Suprapubic skin (tissue), 4 donors: ENCODE data around the gene BTBD2.

Source experiments
- CTCF ChIP-seq, 2 donors: fragments of 200-600 bp in 1 of 2; fragments of 450-650 bp in 1 of 2; sonication (generic) in 1 of 2; IDR thresholded peaks; one replicate each; pipeline ENCODE4 v1.5.1; 2016 to 2019; ENCODE audit warnings: antibody characterized with exemption in 2 of 2, mild to moderate bottlenecking in 1 of 2, moderate library complexity in 1 of 2
- POLR2A ChIP-seq, 2 donors: fragments of 450-650 bp; IDR thresholded peaks; one replicate each; pipeline ENCODE4 v1.6.1; 2017; ENCODE audit warnings: antibody characterized with exemption in 2 of 2, mild to moderate bottlenecking in 2 of 2, moderate library complexity in 2 of 2
- POLR2AphosphoS5 ChIP-seq, 3 donors: sonication (generic); formaldehyde crosslinking; IDR thresholded peaks; one replicate each; pipeline ENCODE4 v1.6.1; 2017; ENCODE audit warnings: antibody characterized with exemption in 3 of 3

- TF ChIP-seq POLR2A (IDR thresholded peaks at IDR 0.05) (no peak), CTCF (IDR thresholded peaks at IDR 0.05) (no peak), POLR2AphosphoS5 (IDR thresholded peaks at IDR 0.05) (no peak)
These were observed 25.8 kb upstream of the BTBD2 start for GRCh38 chr19:2041433-2041682.
